ENCODE measurements around the gene CLSTN3.

DNA sequence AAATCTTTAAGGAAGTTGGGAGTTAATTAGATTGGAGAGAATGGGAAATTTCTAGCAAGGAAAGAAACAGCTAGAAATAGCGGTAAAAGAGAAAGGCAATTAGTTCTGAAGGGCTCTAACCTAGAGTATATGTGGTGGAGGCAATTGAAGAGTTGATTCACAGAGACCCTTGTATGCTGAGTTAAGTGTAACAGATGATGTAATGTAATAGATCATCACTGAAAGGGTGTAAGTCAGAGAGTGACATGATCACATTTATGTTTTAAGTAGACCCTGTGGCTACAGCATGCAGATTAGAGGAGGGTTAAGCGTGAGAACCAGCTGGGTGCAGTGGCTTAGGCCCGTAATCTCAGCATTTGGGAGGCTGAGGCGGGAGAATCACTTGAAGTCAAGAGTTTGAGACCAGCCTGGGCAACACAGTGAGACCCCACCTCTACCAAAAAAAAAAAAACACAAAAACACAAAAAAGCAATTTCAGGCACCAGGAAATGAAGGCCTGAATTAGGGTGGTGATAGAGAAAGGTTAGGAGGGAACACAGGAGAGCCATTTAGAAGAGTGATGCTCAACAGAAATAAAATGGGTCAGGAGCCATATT, 4.4 kb upstream of the CLSTN3 start:
- TF ChIP-seq ZNF274 (IDR thresholded peaks at IDR 0.05; ENCODE audit: borderline replicate concordance, extremely low read depth, low read length) (no peak), EZH2 (IDR thresholded peaks at IDR 0.05; ENCODE audit: low read depth, low read length, severe bottlenecking) (no peak), ATF2 (IDR thresholded peaks at IDR 0.05; ENCODE audit: low read length) (no peak)
- TF ChIP-seq, protein P1, sequence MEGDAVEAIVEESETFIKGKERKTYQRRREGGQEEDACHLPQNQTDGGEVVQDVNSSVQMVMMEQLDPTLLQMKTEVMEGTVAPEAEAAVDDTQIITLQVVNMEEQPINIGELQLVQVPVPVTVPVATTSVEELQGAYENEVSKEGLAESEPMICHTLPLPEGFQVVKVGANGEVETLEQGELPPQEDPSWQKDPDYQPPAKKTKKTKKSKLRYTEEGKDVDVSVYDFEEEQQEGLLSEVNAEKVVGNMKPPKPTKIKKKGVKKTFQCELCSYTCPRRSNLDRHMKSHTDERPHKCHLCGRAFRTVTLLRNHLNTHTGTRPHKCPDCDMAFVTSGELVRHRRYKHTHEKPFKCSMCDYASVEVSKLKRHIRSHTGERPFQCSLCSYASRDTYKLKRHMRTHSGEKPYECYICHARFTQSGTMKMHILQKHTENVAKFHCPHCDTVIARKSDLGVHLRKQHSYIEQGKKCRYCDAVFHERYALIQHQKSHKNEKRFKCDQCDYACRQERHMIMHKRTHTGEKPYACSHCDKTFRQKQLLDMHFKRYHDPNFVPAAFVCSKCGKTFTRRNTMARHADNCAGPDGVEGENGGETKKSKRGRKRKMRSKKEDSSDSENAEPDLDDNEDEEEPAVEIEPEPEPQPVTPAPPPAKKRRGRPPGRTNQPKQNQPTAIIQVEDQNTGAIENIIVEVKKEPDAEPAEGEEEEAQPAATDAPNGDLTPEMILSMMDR (IDR thresholded peaks at IDR 0.05; ENCODE audit: control extremely low read depth in 1 of 3, insufficient read depth in 1 of 3, low read depth in 1 of 3, low read length in 3 of 3), result no peak
- TF ChIP-seq, protein P2, sequence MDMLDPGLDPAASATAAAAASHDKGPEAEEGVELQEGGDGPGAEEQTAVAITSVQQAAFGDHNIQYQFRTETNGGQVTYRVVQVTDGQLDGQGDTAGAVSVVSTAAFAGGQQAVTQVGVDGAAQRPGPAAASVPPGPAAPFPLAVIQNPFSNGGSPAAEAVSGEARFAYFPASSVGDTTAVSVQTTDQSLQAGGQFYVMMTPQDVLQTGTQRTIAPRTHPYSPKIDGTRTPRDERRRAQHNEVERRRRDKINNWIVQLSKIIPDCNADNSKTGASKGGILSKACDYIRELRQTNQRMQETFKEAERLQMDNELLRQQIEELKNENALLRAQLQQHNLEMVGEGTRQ (IDR thresholded peaks at IDR 0.05; ENCODE audit: low read length), result no peak
